Measurements from ENCODE around the gene ANGPTL7. TPM values are rescaled to one million over a fixed set of nuclear protein-coding genes. Genes with fewer than 3 reads are reported as not detected.

ANGPTL7 gene
- total RNA-seq, 1 donor from 2014 or later: 1.1 TPM

GRCh38 chr1:11194407-11195176, 5.4 kb downstream of the ANGPTL7 start:
- peaks cover 5% of the 10 kb centered on the region for H3K4me1 ChIP-seq
- H3K27me3 ChIP-seq (ENCODE audit: low read depth): no peaks in the 10 kb centered on the region
- no peak overlapping the region for H3K27ac ChIP-seq (replicated peaks)
- intact Hi-C loops (cut with micrococcal nuclease): no loop called here
- DNase-seq: no peak
- H3K9me3 ChIP-seq (replicated peaks): no peaks in the 10 kb centered on the region
- H3K36me3 ChIP-seq: peaks cover 83% of the 10 kb centered on the region
- H3K4me3 ChIP-seq: no peak overlapping the region
- TF ChIP-seq, protein P1, sequence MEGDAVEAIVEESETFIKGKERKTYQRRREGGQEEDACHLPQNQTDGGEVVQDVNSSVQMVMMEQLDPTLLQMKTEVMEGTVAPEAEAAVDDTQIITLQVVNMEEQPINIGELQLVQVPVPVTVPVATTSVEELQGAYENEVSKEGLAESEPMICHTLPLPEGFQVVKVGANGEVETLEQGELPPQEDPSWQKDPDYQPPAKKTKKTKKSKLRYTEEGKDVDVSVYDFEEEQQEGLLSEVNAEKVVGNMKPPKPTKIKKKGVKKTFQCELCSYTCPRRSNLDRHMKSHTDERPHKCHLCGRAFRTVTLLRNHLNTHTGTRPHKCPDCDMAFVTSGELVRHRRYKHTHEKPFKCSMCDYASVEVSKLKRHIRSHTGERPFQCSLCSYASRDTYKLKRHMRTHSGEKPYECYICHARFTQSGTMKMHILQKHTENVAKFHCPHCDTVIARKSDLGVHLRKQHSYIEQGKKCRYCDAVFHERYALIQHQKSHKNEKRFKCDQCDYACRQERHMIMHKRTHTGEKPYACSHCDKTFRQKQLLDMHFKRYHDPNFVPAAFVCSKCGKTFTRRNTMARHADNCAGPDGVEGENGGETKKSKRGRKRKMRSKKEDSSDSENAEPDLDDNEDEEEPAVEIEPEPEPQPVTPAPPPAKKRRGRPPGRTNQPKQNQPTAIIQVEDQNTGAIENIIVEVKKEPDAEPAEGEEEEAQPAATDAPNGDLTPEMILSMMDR (IDR thresholded peaks at IDR 0.05; ENCODE audit: borderline replicate concordance): no peak

DNA sequence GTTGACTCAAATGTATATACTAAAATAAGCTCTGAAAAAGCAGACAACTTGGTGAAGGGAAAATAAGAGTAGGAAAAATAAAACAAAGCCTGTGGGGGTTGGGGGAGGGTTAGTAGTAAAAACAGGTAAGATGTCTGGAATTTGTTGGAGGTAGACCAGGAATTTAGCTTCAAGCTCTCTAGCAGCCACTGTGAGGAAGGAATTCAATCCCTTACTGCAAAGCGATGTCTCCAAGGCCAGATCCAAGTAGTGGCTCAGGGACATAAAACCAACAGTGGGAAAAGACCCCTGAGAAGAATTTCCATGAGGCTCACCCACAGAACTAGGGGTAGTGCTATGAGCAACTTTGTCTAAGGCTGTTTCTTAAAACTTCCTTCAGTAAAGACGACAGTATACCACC, 7.8 kb downstream of the ANGPTL7 start:
- H3K27me3 ChIP-seq (ENCODE audit: low read depth): no peaks in the 10 kb centered on the region
- no peaks in the 10 kb centered on the region for H3K9me3 ChIP-seq (replicated peaks)
- no peak overlapping the region for H3K27ac ChIP-seq (replicated peaks)
- no peak for DNase-seq
- TF ChIP-seq, protein P1 (IDR thresholded peaks at IDR 0.05; ENCODE audit: borderline replicate concordance): no peak
- intact Hi-C loops (cut with micrococcal nuclease): no loop called here
- no peaks in the 10 kb centered on the region for H3K4me1 ChIP-seq
- H3K4me3 ChIP-seq: no peak overlapping the region
- peaks cover 89% of the 10 kb centered on the region for H3K36me3 ChIP-seq

DNA sequence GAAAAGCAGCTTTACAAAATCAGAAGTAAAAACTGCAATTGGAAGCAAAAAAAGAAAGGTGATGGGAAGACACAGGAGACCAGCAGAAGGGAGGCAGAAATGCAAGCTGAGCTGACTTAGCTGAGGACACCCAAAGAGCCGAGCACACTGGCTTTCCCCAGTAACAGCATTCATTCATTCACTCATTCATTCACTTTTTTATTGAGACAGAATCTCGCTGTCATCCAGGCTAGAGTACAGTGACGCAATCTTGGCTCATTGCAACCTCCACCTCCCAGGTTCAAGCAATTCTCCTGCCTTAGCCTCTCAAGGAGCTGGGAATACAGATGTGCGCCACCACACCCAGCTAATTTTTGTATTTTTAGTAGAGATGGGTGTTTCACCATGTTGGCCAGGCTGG, 8.2 kb downstream of the ANGPTL7 start:
- intact Hi-C loops (cut with micrococcal nuclease): no loop called here
- Histone ChIP-seq H3K36me3 (peaks cover 91% of the 10 kb centered on the region), H3K9me3 (replicated peaks) (no peaks in the 10 kb centered on the region), H3K4me1 (no peaks in the 10 kb centered on the region), H3K4me3 (no peak overlapping the region), H3K27ac (replicated peaks) (no peak overlapping the region), H3K27me3 (ENCODE audit: low read depth) (no peaks in the 10 kb centered on the region)
- TF ChIP-seq, protein P1 (IDR thresholded peaks at IDR 0.05; ENCODE audit: borderline replicate concordance): no peak
- no peak for DNase-seq

DNA sequence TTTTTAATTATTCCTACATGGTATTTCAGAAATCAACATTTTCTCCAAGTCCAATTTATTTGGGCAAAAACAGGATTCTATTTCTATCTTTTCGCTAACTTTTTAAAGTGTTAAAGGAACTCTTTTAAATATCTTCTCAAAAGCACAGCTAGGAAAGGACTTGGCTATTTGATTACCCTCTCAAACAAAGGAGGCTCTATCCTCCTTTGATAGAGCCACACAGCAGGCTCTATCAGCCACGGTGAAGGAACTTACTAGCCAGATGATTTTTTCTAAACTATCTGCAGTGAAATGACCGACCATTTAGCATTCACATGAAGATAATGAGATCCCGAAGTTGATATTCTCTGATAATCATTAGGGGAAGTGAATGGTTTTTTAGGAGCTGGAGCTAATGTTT, 9.1 kb downstream of the ANGPTL7 start:
- Histone ChIP-seq H3K27ac (replicated peaks) (no peak overlapping the region), H3K4me1 (no peaks in the 10 kb centered on the region), H3K36me3 (peaks cover 93% of the 10 kb centered on the region), H3K27me3 (ENCODE audit: low read depth) (no peaks in the 10 kb centered on the region), H3K4me3 (no peak overlapping the region), H3K9me3 (replicated peaks) (no peaks in the 10 kb centered on the region)
- no peak for DNase-seq
- intact Hi-C loops (cut with micrococcal nuclease): no loop called here
- TF ChIP-seq, protein P1 (IDR thresholded peaks at IDR 0.05; ENCODE audit: borderline replicate concordance): no peak

GRCh38 chr1:11198851-11199594, 9.9 kb downstream of the ANGPTL7 start:
- Histone ChIP-seq H3K36me3 (peaks cover 93% of the 10 kb centered on the region), H3K4me1 (no peaks in the 10 kb centered on the region), H3K27me3 (ENCODE audit: low read depth) (no peaks in the 10 kb centered on the region), H3K4me3 (no peak overlapping the region), H3K27ac (replicated peaks) (no peak overlapping the region), H3K9me3 (replicated peaks) (no peaks in the 10 kb centered on the region)
- no peak for DNase-seq
- intact Hi-C loops (cut with micrococcal nuclease): no loop called here
- TF ChIP-seq, protein P1 (IDR thresholded peaks at IDR 0.05; ENCODE audit: borderline replicate concordance): no peak
